Hematopoietic multipotent progenitor cell treated with erythropoietin and hydrocortisone succinate and interleukin-3 and kit ligand, for 15 days (in vitro differentiated cells): Measurements from ENCODE around the gene FFAR2.
"Not testable (repeated sequence)": the region's sequence is repeated elsewhere in the genome, so short reads cannot be mapped to it uniquely, and the experiment has no call there.

Experiments
- DNase-seq: peaks from one replicate; pipeline ENCODE4 v3.0.0-alpha.2; 2015; ENCODE audit warnings: low spot score

The FFAR2 gene

GRCh38 chr19:35447606-35448469, at the start of gene FFAR2:
Gene FFAR2, plus strand, starts transcription at chr19:35448257. Its CDS starts 1,458 bp downstream, at chr19:35449715.
- DNase-seq, result no peak

DNA sequence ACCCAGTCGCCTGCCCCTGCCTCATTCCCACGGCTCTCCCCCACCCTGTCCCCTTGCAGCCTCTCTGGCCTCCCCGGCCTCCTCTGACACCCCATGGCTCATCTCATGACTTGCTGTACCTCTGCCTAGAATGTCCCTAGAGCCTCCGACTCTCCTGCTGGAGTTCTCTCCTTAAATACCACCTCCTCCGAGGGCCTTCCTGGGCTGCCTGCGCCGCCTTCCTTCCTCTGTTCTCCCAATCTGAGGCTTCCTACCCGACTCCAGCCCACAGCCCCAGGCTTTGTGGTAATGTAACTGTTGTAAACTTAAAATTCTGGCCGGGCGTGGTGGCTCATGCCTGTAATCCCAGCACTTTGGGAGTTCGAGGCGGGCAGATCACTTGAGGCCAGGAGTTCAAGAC, 49.5 kb upstream of the FFAR2 start:
- DNase-seq, result no peak

GRCh38 chr19:35399231-35399630, 48.8 kb upstream of the FFAR2 start:
- DNase-seq, result no peak

DNA sequence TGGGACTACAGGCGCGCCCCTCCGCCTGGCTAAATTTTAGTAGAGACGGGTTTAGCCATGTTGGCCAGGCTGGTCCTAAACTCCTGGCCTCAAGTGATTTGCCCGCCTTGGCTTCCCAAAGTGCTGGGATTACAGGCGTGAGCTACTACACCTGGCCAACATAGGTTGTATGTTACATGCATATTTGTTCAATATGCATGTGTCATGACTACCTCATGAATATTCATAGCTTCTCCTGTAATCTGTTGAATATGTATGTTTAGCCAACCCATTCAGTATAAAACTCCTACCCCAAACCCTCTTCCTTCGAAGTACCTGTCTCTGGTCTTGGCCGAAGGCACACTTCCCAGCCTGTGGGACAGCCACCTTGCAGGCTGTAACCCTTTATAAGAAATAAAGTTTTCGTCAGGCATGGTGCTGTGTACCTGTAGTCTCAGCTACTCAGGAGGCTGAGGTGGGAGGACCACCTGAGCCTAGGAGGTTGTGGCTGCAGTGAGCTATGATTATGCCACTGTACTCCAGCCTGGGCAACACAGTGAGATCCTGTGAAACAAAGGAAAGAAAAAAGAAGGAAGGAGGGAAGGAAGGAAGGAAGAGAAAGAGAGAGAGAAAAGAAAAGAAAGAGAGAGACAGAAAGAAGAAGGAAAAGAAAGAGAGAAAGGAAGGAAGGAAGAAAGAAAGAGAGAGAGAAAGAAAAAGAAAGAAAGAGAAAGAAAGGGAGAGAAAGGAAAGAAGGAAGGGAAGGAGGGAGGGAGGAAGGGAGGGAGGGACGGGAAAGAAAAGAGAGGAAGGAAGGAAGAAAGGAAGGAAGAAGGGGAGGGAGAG, 47.9 kb upstream of the FFAR2 start:
- DNase-seq, result no peak

- DNase-seq, result no peak
Observed at GRCh38 chr19:35400773-35401100, 47.3 kb upstream of the FFAR2 start.

- DNase-seq, result not testable (repeated sequence)
Observed at GRCh38 chr19:35401416-35401815, 46.6 kb upstream of the FFAR2 start.

DNA sequence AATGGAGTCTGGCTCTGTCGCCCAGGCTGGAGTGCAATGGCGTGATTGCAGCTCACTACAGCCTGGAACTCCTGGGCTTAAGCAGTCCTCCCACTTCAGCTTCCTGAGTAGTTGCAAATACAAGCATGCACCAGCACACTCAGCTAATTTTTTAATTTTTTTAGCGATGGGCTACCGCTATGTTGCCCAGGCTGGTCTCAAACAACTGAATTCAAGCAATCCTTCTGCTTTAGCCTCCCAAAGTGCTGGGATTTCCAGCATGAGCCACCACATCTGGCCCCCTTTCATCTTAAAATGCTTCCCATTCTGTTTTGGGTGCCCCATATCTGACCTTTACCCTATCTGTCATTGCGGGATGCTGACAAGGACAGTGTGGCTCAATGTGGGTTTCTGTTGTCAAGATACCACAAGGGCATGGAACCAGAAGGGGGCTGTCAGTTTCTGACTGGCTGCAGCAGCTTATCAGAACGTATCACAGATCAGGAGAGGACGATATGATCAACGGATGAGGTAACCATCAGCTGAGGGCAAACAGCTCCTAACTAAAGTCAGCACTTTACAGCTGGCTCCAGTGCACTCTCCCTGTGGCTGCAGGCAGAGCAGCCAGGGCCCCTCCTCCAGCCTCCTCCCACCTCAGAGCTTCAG, 44.8 kb upstream of the FFAR2 start:
- no peak for DNase-seq

GRCh38 chr19:35404879-35405622, 43.0 kb upstream of the FFAR2 start:
- DNase-seq, result no peak

DNA sequence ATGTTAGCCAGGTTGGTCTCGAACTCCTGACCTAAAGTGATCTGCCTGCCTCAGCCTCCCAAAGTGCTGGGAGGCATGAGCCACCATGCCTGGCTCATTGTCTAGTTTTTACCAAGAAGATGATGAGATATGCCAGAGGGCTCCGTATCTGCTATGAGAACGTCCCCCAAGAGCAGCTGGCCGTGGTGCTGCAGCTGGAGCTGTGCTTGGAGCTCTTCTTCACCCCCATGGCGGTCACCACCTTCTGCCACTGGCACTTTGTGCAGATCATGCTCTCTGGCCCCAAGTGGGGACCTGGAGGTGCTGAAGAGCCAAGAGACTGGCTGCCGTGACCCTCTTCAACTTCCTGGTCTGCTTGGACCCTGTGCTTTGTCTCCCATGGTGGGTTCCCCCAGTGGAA, 40.4 kb upstream of the FFAR2 start:
- no peak for DNase-seq

DNA sequence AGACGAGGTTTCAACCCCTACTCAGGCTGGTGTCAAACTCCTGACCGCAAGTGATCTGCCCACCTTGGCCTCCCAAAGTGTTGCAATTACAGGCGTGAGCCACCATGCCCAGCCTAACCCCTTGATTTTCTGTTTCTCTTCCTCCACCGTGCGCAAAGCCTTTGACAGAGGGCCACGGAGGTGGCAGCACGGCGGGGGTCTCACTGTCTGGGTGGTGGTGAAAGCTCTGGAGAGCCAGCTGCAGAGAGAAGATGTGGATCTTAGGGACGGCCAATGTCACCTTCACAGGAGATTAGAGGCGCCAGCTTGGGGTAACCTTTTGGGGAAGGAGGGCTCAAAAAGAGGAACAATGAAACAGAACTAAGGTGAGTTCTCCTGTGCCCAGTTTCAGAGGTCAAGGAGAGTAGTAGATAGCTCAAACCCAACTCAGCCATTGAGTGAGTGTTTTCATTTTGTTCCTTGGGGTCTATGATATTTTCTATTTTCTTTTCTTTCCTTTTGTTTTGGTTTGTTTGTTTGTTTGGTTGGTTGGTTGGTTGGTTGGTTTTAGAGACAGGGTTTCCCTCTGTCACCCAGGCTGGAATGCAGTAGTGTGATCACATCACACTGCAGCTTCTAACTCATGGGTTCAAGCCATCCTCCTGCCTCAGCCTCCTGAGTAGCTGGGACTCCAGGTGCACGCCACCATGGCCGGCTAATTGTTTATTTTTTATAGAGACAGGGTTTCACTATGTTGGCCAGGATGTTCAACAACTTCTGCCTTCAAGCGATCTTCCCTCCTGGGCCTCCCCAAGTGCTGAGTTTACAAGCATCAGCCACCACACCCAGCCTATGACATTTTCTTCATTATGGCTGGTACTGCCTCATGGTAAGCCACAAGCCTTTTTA, 39.5 kb upstream of the FFAR2 start:
- DNase-seq, result no peak

- DNase-seq, result no peak
Observed at GRCh38 chr19:35409191-35409590, 38.9 kb upstream of the FFAR2 start.

- DNase-seq, result no peak
Observed at GRCh38 chr19:35410487-35410886, 37.6 kb upstream of the FFAR2 start.

- DNase-seq, result no peak
Observed at GRCh38 chr19:35414442-35414841, 33.6 kb upstream of the FFAR2 start.

- no peak for DNase-seq
Observed at GRCh38 chr19:35416331-35416730, 31.7 kb upstream of the FFAR2 start.

- no peak for DNase-seq
Observed at GRCh38 chr19:35417278-35417677, 30.8 kb upstream of the FFAR2 start.

- DNase-seq, result no peak
Observed at GRCh38 chr19:35417713-35418534, 30.1 kb upstream of the FFAR2 start.

DNA sequence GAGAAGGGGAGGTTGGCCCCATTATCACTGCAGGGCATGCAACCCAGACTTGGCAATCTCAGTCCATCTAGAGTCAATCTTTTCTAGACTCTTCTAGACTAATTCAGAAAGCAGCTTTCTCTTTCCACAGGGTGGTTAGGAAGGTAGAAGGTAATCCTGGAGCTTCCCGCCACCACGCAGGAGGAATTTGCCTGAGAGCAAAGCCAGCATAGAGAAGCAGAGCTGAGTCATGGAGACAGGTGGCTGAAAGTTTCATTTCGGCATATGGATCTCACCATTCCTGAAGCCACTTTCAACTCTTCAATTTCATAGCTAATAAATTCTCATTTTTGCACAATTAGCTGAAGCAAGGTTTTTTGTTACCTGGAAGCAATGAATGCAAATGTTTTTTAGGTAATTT, 29.0 kb upstream of the FFAR2 start:
- no peak for DNase-seq

- DNase-seq, result no peak
Observed at GRCh38 chr19:35419805-35420204, 28.3 kb upstream of the FFAR2 start.

- DNase-seq, result no peak
Observed at GRCh38 chr19:35421362-35421761, 26.7 kb upstream of the FFAR2 start.

- DNase-seq, result not testable (repeated sequence)
Observed at GRCh38 chr19:35423406-35423805, 24.7 kb upstream of the FFAR2 start.
